Kidney glomerular epithelial cell (primary cell): ENCODE data around the gene UPB1.

Experiments
- DNase-seq: peaks from one replicate; lab custom pipeline; 2025; lab: John Stamatoyannopoulos, UW

Gene UPB1

GRCh38 chr22:24494528-24495364 is at the start of gene UPB1:
Gene UPB1 (plus strand): TSS chr22:24495332. CDS start chr22:24495404, 72 bp downstream.
- DNase-seq, result no peak

- DNase-seq, result no peak
Observed at GRCh38 chr22:24445481-24446259, 49.5 kb upstream of the UPB1 start.

- no peak for DNase-seq
Observed at GRCh38 chr22:24446260-24446611, 48.9 kb upstream of the UPB1 start.

- no peak for DNase-seq
Observed at GRCh38 chr22:24450610-24451009, 44.5 kb upstream of the UPB1 start.

GRCh38 chr22:24451162-24451561 is 44.0 kb upstream of the UPB1 start:
- no peak for DNase-seq

- DNase-seq, result no peak
Observed at GRCh38 chr22:24453853-24454252, 41.3 kb upstream of the UPB1 start.

- DNase-seq, result no peak
Observed at GRCh38 chr22:24455039-24455438, 40.1 kb upstream of the UPB1 start.

GRCh38 chr22:24455751-24456426 is 39.2 kb upstream of the UPB1 start:
- no peak for DNase-seq

- DNase-seq, result no peak
Observed at GRCh38 chr22:24457894-24458420, 37.2 kb upstream of the UPB1 start.

- DNase-seq, result no peak
Observed at GRCh38 chr22:24459911-24460310, 35.2 kb upstream of the UPB1 start.

GRCh38 chr22:24460418-24461089 is 34.6 kb upstream of the UPB1 start:
- no peak for DNase-seq

GRCh38 chr22:24463071-24463760 is 31.9 kb upstream of the UPB1 start:
- DNase-seq, result no peak

- DNase-seq, result peak; percentile 78
Observed at GRCh38 chr22:24465566-24465965, 29.6 kb upstream of the UPB1 start.

GRCh38 chr22:24465975-24466374 is 29.2 kb upstream of the UPB1 start:
- no peak for DNase-seq

- DNase-seq, result peak; percentile 39
Observed at GRCh38 chr22:24466716-24467328, 28.3 kb upstream of the UPB1 start.

GRCh38 chr22:24467340-24467739 is 27.8 kb upstream of the UPB1 start:
- no peak for DNase-seq

GRCh38 chr22:24471570-24471969 is 23.6 kb upstream of the UPB1 start:
- DNase-seq, result peak; percentile 4

- DNase-seq, result no peak
Observed at GRCh38 chr22:24473284-24473683, 21.8 kb upstream of the UPB1 start.

GRCh38 chr22:24474221-24474620 is 20.9 kb upstream of the UPB1 start:
- peak; percentile 87 for DNase-seq

GRCh38 chr22:24474649-24475255 is 20.4 kb upstream of the UPB1 start:
- DNase-seq, result peak; percentile 41
